Omental fat pad (tissue), 4 donors: ENCODE measurements around the gene VAV3. TPM values are rescaled to one million over a fixed set of nuclear protein-coding genes. Genes with fewer than 3 reads are reported as not detected.

Experiments
- ATAC-seq: fragments of 150-250 bp; one replicate; pipeline ENCODE4 v1.9.1; 2016; ENCODE audit warnings: mild to moderate bottlenecking, moderate library complexity; ENCODE audit not compliant: low FRiP score
- DNase-seq: peaks from one replicate; pipeline ENCODE4 v3.0.0-alpha.2; 2019; ENCODE audit warnings: low spot score
- total RNA-seq, 4 donors: library from RNA; depleted of rRNA; stranded (reverse); fragments of >200 nt; gene quantifications; one replicate each; pipeline ENCODE4 v1.1.0, GENCODE V29; 2016
- TF ChIP-seq, protein P1 (sequence below), 3 donors: fragments of 450-650 bp; IDR thresholded peaks; one replicate each; pipeline ENCODE4 v1.5.1; 2016 to 2017; ENCODE audit warnings: antibody characterized with exemption in 3 of 3, mild to moderate bottlenecking in 3 of 3, moderate library complexity in 2 of 3

VAV3 gene, protein sequence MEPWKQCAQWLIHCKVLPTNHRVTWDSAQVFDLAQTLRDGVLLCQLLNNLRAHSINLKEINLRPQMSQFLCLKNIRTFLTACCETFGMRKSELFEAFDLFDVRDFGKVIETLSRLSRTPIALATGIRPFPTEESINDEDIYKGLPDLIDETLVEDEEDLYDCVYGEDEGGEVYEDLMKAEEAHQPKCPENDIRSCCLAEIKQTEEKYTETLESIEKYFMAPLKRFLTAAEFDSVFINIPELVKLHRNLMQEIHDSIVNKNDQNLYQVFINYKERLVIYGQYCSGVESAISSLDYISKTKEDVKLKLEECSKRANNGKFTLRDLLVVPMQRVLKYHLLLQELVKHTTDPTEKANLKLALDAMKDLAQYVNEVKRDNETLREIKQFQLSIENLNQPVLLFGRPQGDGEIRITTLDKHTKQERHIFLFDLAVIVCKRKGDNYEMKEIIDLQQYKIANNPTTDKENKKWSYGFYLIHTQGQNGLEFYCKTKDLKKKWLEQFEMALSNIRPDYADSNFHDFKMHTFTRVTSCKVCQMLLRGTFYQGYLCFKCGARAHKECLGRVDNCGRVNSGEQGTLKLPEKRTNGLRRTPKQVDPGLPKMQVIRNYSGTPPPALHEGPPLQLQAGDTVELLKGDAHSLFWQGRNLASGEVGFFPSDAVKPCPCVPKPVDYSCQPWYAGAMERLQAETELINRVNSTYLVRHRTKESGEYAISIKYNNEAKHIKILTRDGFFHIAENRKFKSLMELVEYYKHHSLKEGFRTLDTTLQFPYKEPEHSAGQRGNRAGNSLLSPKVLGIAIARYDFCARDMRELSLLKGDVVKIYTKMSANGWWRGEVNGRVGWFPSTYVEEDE
- total RNA-seq, result 10 to 100 TPM in 2 of 4 donors, 1 to 10 TPM in 2; 5.4 to 10.9 (median 10.2) TPM

DNA sequence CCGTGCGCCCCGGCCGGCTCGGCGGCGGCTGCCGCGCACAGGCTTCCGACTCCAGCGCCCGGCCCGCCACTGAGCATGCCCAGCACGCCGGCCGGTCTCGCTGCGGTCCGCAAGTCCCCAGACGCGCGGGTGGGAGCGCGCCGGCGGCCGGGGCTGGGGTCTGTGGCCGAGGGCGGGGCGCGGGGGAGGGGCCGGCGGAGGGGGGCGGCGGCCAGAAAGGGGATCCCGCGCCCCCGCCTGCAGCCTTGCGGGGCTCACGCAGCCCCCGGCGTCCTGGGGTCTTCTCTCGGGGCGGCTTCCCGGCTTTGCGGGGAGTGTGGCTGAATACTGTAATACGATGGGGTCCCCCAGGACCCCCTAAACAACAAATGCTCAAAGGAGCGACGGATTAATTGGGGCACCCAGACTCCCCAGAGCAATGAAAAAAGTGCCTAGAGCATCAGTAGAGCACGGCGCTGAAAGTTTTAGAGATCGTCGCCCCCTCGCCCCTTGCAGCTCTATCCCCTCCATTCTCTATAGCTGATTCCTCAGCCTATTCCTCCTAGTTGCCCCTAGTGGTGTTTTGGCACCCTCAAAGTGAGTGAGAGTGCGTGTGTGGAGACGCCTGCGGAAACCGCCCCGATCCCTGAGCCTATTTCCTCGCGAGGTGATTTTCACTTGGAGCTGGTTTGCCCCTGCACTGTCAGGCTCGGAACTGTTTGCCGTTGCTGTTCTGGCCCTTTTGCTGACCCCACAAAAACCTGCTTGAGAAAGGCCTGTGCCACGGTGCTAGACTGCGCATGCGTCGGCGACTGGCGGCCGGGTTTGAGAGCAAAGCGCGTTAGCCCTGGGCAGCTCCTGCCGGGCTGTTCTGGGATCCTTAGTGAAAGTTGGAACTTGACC, at the start of gene VAV3:
TSS of gene VAV3 (minus strand) at position 71 of the 882 bp plus-strand sequence. CDS start 311 bp downstream, outside the sequence.
- ATAC-seq (peak; percentile 58), DNase-seq (no peak)
- TF ChIP-seq, protein P1, sequence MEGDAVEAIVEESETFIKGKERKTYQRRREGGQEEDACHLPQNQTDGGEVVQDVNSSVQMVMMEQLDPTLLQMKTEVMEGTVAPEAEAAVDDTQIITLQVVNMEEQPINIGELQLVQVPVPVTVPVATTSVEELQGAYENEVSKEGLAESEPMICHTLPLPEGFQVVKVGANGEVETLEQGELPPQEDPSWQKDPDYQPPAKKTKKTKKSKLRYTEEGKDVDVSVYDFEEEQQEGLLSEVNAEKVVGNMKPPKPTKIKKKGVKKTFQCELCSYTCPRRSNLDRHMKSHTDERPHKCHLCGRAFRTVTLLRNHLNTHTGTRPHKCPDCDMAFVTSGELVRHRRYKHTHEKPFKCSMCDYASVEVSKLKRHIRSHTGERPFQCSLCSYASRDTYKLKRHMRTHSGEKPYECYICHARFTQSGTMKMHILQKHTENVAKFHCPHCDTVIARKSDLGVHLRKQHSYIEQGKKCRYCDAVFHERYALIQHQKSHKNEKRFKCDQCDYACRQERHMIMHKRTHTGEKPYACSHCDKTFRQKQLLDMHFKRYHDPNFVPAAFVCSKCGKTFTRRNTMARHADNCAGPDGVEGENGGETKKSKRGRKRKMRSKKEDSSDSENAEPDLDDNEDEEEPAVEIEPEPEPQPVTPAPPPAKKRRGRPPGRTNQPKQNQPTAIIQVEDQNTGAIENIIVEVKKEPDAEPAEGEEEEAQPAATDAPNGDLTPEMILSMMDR (IDR thresholded peaks at IDR 0.05), result no peak

DNA sequence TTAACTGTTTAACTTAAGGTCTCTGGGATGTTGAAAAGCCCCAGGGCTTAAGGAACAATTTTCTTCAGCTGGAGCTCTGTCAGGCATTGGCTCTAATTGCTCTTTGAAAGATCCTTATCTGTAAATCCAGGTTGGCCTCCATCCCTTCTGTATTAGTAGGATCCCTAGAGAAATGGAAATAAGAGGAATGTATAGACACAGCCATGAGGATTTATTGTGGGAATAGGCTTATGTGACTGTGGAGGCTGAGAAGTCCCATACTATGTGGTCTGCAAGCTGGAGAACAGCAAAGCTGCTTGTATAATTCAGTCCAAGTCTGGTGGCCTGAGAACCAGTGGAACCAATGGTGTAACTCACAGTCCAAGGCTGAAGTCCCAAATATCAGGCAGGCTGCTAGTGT, 47.6 kb upstream of the VAV3 start:
- TF ChIP-seq, protein P1 (IDR thresholded peaks at IDR 0.05), result no peak
- DNase-seq (no peak), ATAC-seq (no peak)

DNA sequence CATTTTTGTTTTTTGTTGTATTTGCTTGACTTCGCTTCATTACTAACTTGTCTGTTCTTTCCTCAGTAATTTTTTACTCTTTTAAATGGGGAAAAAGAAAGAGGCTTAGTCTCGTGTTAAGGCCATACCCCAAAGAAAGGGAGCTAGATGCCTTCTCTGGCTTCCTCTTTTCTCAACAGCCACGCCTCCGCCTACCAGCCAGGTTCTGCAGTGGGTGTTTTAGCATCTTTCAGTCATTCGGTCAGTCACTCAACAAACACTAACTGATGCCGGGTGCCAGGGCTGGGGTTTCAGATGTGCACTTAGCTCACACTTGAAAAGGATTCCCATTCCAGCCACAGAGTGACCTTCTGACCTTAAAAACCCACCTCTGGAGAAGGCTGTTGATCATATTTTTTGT, 46.3 kb upstream of the VAV3 start:
- DNase-seq (no peak), ATAC-seq (no peak)
- TF ChIP-seq, protein P1 (IDR thresholded peaks at IDR 0.05), result no peak

DNA sequence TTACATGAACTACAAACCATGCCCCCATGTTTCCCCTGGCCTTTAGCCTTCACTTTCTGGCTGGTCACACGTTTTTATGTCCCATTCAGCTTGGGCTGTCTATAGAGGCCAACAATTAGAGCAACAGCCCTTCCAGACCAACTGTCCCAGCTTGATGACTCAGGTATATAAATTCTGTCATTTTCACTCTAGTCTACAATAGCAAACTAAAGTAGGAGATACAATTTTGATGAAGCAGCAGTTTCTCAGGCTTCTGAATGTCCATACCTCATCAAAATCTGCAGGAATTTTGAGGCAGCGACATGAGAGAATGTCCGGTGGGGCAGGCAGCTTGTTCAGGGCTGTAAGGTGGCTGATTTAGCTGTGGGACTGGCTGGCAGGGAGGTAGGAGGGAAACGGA, 45.6 kb upstream of the VAV3 start:
- no peak for ATAC-seq
- TF ChIP-seq, protein P1 (IDR thresholded peaks at IDR 0.05), result no peak

DNA sequence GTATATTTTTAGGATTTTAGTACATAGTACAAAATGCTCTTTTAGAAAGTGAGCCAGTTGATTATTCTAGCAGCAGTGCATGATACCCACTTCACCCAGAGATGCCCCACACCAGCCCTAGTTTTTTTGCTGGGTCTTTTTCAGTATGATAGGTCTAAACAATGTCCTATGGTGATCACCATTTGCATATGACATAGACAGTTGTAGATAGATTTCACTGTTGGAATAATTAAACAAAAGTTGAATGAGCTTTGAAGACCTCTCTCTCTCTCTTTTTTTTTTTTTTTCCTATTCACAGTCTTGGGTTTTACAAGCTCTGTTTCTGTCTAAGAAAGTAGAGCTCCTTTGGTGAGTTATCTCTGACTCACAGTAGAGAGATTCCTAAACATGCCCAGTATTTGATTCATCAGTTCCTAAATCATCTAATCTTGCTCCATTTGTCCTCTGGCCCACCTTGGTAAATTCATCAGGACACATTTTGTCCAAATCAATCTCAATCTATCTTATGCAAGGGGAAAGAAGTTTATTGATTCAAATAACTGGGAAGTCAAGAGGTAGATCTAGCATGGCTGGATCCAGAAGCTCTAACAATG, 44.7 kb upstream of the VAV3 start:
- no peak for ATAC-seq

More for the DNA sequence above, 45.6 kb upstream of the VAV3 start:
- no peak for DNase-seq

More for the DNA sequence above, 44.7 kb upstream of the VAV3 start:
- TF ChIP-seq, protein P1 (IDR thresholded peaks at IDR 0.05), result no peak
- no peak for DNase-seq
